Psoas muscle (tissue), 8 donors: ENCODE results near the gene DNAH11. TPM values are rescaled to one million over a fixed set of nuclear protein-coding genes. Genes with fewer than 3 reads are reported as not detected.

Experiments
- ATAC-seq, 4 donors: fragments of 200-7000 bp; cut with Tn5 transposase; one replicate each; pipeline ENCODE4 v1.9.1; 2020; ENCODE audit warnings: moderate library complexity in 3 of 4, mild to moderate bottlenecking in 2 of 4
- DNase-seq, 2 donors: peaks; one replicate each; pipeline ENCODE4 v3.0.0-alpha.2; 2020
- H3K27ac ChIP-seq: fragments of 200-600 bp; one replicate; pipeline ENCODE4 v1.8.0; 2022
- H3K27me3 ChIP-seq, 3 donors: fragments of 200-600 bp in 1 of 3; one replicate each; pipeline versions ENCODE4 v1.6.1 to v1.8.0; 2013 to 2022; ENCODE audit warnings: low read length in 2 of 3, mild to moderate bottlenecking in 2 of 3, moderate library complexity in 1 of 3; ENCODE audit not compliant: insufficient read depth in 3 of 3
- H3K36me3 ChIP-seq, 2 donors: fragments of 200-600 bp in 1 of 2; one replicate each; pipeline versions ENCODE4 v1.6.1 to v1.8.0; 2013 to 2022; ENCODE audit warnings: low read depth in 1 of 2, mild to moderate bottlenecking in 1 of 2, moderate library complexity in 1 of 2; ENCODE audit not compliant: insufficient read depth in 1 of 2
- H3K4me1 ChIP-seq: fragments of 200-600 bp; one replicate; pipeline ENCODE4 v1.8.0; 2022
- H3K4me3 ChIP-seq: fragments of 200-600 bp; one replicate; pipeline ENCODE4 v1.8.0; 2022; ENCODE audit warnings: mild to moderate bottlenecking
- H3K9me3 ChIP-seq: fragments of 200-600 bp; one replicate; pipeline ENCODE4 v1.8.0; 2022
- CTCF ChIP-seq: fragments of 200-600 bp; IDR thresholded peaks from one replicate; pipeline ENCODE4 v1.8.0; 2022; ENCODE audit warnings: antibody characterized with exemption
- WGBS, 3 donors: extraction: QIAGEN DNeasy Blood & Tissue Kit; methylation state at CpG; one replicate each; pipeline versions ENCODE4 v1.1.6 to v1.1.7; 2013; 5-methylcytosine and 5-hydroxymethylcytosine counted together
- intact Hi-C, 2 donors: fragments of 100-400 bp; cut with DNase I; formaldehyde crosslinking; loops; one replicate each; pipeline versions ENCODE4 v1.11.0 to v1.14.2; 2022
- long read RNA-seq, 2 donors: library from polyadenylated mRNA; unstranded; transcript quantifications; one replicate each; pipeline ENCODE4 v2.0.0, GENCODE V29; 2021
- polyA plus RNA-seq, 3 donors: library from polyadenylated mRNA; stranded (reverse); fragments of 200-250 nt; gene quantifications; one replicate each; pipeline ENCODE4 v1.2.3, GENCODE V29; 2013
- total RNA-seq, 4 donors: library from RNA; stranded (reverse); fragmentation: NEBNext Ultra II Directional in 2 of 4; extraction: Animal tissue kit (Norgen Biotek cat#: 25700) in 2 of 4; gene quantifications; one replicate each; pipeline versions ENCODE4 v1.2.1 to v1.2.4, GENCODE V29; 2021 to 2023
- donor health status: healthy with polysubstance abuse.
- donor health status: DM: no; HTN: no; CAD: no; lungs with moderate emphysema.
- donor health status: Bipolar disorder and iron deficiency.
- donor health status: healthy.
- donor health status: DM: yes; HTN: yes; CAD: no.
- donor health status: DM: no; HTN: no; CAD: no.
- donor health status: DM: no; HTN: no; CAD: no.
- donor health status: DM: yes; HTN: yes; CAD: no.

DNAH11 gene
- total RNA-seq (under 1 TPM; 0.28 to 0.93 (median 0.44) TPM), polyA plus RNA-seq (under 1 TPM; 0.01 to 0.03 (median 0.03) TPM)
- long read RNA-seq, donor 1, result 0 reads
- long read RNA-seq, donor 2, partial matches to known transcripts, result 0 of 1 reads
- long read RNA-seq, donor 2, other reads (novel, unspliced or antisense), result 1 of 1 reads

GRCh38 chr7:21542891-21543527, at the start of gene DNAH11:
Gene DNAH11 (plus strand): TSS chr7:21543039. CDS start chr7:21543246, 207 bp downstream.
- ATAC-seq, result peak; percentile 78 to 96 (median 87)
- peak within 1 kb of the TSS; percentile 69 for H3K4me3 ChIP-seq
- H3K36me3 ChIP-seq, result no peaks in the 10 kb centered on the region
- no peak for TF ChIP-seq CTCF
- H3K27ac ChIP-seq, result no peak within 1 kb of the TSS
- peaks cover 9% of the 10 kb centered on the region for H3K4me1 ChIP-seq
- H3K9me3 ChIP-seq, result no peaks in the 10 kb centered on the region
- intact Hi-C loops, result no loop called here
- WGBS, 3 donors, result 0 to 1% (median 1%) methylated on average over 58 to 66 of the region's 66 CpGs
- peak; percentile 40 to 59 for DNase-seq
- peaks cover 10 to 50% (median 11%) of the 10 kb centered on the region in 3 donors for H3K27me3 ChIP-seq

- no peaks in the 10 kb centered on the region for H3K9me3 ChIP-seq
- no peaks in the 10 kb centered on the region for H3K4me1 ChIP-seq
- no peaks in the 10 kb centered on the region for H3K27me3 ChIP-seq
- no peak overlapping the region for H3K4me3 ChIP-seq
- no peaks in the 10 kb centered on the region for H3K36me3 ChIP-seq
- intact Hi-C loops, result no loop called here
- no peak overlapping the region for H3K27ac ChIP-seq
- ATAC-seq (no peak), DNase-seq (no peak)
- TF ChIP-seq CTCF, result no peak
Measured at GRCh38 chr7:21495731-21496130, 47.1 kb upstream of the DNAH11 start.

GRCh38 chr7:21497072-21497471, 45.8 kb upstream of the DNAH11 start:
- H3K27ac ChIP-seq, result no peak overlapping the region
- no peaks in the 10 kb centered on the region for H3K9me3 ChIP-seq
- H3K36me3 ChIP-seq, result no peaks in the 10 kb centered on the region
- H3K4me3 ChIP-seq, result no peak overlapping the region
- TF ChIP-seq CTCF, result no peak
- no peaks in the 10 kb centered on the region for H3K4me1 ChIP-seq
- no peaks in the 10 kb centered on the region for H3K27me3 ChIP-seq
- no peak for ATAC-seq
- intact Hi-C loops, result no loop called here
- DNase-seq, result no peak

GRCh38 chr7:21500117-21500832, 42.6 kb upstream of the DNAH11 start:
- WGBS, 3 donors, result 79 to 82% (median 81%) methylated on average over 6 of the region's 6 CpGs
- Histone ChIP-seq H3K9me3 (no peaks in the 10 kb centered on the region), H3K36me3 (no peaks in the 10 kb centered on the region), H3K27me3 (no peaks in the 10 kb centered on the region), H3K4me3 (no peak overlapping the region), H3K27ac (no peak overlapping the region), H3K4me1 (no peaks in the 10 kb centered on the region)
- ATAC-seq (no peak), DNase-seq (no peak)
- no peak for TF ChIP-seq CTCF
- intact Hi-C loops, result loop anchor here in 1 of 2 donors (10.0 kb wide), 1 partner anchor 75 kb away; the partner anchor contains the start of gene SP4
